Activated CD4-positive, alpha-beta T cell treated with anti-CD3 and anti-CD28 coated beads, Interleukin-2, amount 50 U/mL, for 24 hours (primary cell): ENCODE data around the gene HASPIN.

Experiments used
- DNase-seq, 2 donors: peaks; one replicate each; pipeline ENCODE4 v3.0.0-alpha.2; 2020; ENCODE audit warnings: low read depth in 1 of 2, low spot score in 1 of 2

The HASPIN gene

DNA sequence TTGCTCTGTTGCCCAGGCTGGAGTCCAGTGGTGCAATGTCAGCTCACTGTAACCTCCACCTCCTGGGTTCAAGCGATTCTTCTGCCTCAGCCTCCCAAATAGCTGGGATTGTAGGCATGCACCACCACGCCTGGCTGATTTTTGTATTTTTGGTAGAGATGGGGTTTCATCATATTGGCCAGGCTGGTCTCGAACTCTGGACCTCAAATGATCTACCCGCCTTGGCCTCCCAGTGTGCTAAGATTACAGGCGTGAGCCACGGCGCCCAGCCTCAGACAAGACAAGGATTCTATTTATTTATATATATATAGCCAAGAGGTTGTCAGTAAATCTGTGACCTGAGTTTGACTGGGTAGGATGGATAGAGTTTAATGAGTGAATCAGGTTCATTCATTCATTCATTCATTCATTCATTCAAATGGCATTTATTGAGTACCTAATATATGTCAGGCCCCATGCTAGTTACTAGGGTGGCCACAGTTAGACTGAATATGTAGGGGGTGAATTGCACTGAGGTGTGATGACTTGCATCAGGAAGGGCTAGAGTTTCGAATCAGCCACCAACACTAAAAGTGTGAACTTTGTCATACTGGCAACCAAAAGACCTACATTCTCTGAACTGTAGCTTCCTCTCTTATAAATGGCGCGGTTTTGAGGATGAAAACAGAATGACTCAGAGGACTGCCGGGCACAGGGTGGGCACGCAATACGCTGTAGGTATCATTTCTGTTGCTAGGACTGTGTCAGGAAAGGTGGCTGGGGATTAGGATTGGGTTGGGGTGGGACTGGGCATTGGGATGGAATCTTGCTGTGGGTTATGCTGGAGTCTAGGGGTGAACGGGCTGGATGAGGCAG is 39.4 kb downstream of the HASPIN start:
- peak in 1 of 2 donors; percentile 21 for DNase-seq

GRCh38 chr17:3763777-3764170 is 40.1 kb downstream of the HASPIN start:
- DNase-seq: no peak

DNA sequence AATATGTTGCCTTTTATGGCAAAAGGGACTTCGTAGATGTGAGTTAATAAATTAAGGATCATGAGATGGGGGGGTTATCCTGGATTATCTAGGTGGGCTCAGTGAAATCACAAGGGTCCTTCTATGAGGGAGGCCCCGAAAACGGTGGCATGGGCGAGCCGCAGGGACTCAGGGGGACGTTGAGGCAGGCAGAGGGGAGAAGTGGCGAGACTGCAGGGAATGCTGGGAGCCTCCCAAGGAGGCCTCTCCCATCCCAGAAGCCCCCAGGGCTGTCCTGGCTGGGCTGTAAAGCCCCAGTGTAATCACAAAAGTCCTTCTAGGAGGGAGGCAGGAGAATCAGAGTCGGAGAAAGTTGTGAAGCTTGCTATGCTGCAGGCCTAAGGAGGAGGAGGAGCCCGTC is 42.3 kb downstream of the HASPIN start:
- no peak for DNase-seq

DNA sequence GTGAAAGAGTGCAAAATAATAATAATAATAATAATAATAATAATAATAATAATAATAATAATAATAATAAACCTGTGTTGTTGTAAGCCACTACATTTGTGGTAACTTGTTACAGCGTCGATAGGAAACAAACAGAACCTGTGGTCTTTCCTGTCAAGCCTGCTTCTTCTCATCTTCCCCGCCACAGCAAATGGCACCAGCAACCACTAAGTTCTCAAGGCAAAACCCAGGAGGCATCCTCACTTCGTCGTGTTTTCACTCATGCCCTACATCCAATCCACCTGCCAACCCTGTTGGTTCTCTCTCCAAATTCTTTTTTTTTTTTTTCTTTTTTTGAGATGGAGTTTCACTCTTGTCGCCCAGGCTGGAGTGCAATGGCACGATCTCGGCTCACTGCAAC is 43.1 kb downstream of the HASPIN start:
- DNase-seq: no peak

- no peak for DNase-seq
These were observed 44.6 kb downstream of the HASPIN start for GRCh38 chr17:3768341-3768740.

DNA sequence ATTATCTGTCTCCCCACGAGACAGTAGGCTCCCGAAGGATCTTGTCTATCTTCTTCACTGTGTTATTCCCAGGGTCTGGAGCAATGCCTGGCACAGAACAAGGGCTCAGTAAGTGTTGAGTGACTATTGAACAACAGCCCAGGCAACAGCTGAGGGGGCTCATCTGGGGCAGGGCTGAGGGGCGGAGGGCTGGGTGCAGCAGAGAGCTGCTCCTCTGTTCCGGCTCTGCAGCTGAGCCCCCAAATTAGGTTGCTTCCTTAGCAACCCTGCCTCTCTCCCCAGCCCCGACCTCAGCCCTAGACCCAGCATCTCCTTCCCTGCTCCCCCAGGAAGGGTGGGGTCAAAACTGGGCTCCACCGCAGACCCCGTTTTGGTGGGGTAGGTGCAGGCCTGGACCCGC is 45.1 kb downstream of the HASPIN start:
- DNase-seq: no peak

DNA sequence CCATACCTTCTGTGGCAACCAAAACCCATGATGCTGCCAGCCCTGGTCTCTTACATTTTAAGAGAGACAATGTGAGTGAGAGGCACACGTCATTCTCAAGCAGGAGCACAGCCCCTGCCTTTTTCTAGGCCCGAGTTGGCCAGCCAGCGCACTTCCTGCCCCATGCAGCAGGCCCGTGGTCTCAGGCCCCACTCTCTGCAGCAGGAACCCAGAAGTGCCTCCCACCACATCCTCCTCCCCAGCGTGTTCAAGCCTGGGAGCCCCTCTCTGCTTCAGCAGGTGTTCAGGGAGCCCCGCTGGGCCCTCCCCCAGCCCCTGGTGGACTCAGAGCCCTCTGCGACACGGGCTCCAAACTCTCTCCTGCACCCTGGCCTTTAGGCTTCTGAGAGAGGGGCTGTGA is 46.8 kb downstream of the HASPIN start:
- no peak for DNase-seq

GRCh38 chr17:3771140-3771539 is 47.4 kb downstream of the HASPIN start:
- DNase-seq: no peak

DNA sequence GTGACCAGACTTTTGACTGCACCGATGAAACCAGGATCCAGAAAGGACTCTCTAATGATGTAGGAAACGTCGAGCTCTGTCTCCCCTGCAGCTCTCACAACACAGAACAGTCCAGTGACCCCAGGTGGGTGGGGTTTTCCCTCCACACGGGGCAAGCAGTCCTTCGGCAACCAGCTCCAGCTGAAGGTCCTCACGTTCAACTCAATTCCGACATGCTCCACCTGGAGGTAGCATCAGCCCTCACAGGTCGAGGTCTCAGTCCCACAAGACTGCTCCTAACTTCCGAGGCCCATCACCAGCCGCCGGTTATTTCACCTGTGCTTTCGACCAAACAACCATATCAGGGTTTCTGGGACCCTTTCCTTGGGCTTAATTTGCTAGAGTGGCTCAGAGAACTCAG is 49.1 kb downstream of the HASPIN start:
- DNase-seq: no peak

DNA sequence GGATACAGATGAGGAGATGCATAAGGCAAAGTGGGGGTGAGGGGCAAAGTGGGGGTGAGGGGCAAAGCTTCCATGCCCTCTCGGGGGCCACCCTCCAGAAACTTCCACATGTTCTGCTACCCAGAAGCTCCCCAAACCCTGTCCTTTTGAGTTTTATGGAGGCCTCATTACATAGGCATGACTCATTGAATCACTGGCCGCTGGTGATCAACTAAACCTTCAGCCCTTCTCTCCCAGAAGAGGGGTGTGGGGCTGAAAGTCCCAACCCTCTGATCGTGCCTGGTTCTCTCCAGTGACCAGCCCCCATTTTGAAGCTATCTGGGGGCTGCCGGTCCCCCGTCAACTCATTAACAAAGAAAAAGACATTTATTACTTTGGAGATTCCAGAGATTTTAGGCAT is 49.8 kb downstream of the HASPIN start:
- no peak for DNase-seq

DNA sequence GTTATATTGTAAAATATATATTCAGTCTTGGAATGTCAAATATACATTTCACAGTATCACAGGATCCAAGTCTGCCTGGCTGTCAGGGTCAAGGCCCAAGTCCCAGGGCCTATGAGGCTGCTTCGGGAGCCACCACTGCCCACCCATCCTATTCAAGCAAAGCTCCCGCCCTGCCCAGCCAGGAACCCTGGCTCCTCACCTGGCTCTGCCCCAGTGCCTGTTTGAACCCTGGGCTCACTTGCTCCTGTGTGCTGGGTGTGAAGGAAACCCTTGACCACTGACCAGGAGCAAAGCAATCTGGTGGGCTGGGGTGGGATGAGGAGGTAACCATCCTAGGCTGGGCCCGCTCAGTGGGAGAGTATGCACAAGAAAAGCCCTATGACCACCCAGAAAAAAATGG is 50.3 kb downstream of the HASPIN start:
- no peak for DNase-seq
